HG02610 (cell line): ENCODE results near the gene RAB41.
A peak's percentile ranks its signal among the peaks of the same experiment; 100 is the strongest.
"Not testable (repeated sequence)": the region's sequence is repeated elsewhere in the genome, so short reads cannot be mapped to it uniquely, and the experiment has no call there.

Experiments used
- ATAC-seq: cut with Tn5 transposase; IDR thresholded peaks from one replicate; pipeline ENCODE4 v1.9.1; 2021; ENCODE audit warnings: mild to moderate bottlenecking, moderate library complexity; ENCODE audit not compliant: unreplicated experiment

The RAB41 gene

GRCh38 chrX:70281951-70282350, at the start of gene RAB41:
Gene RAB41 (plus strand): TSS chrX:70282172. CDS start chrX:70282218, 46 bp downstream.
- no peak for ATAC-seq

GRCh38 chrX:70234355-70234754, 47.6 kb upstream of the RAB41 start, which contains the start of gene AWAT1:
Gene AWAT1 (plus strand): TSS chrX:70234655. CDS start chrX:70234696, 41 bp downstream.
- ATAC-seq, result no peak

GRCh38 chrX:70240751-70241150, 41.2 kb upstream of the RAB41 start:
- ATAC-seq, result no peak

- no peak for ATAC-seq
Observed at GRCh38 chrX:70241501-70241900, 40.5 kb upstream of the RAB41 start.

- ATAC-seq, result not testable (repeated sequence)
Observed at GRCh38 chrX:70243601-70244000, 38.4 kb upstream of the RAB41 start.

- no peak for ATAC-seq
Observed at GRCh38 chrX:70244881-70245280, 37.1 kb upstream of the RAB41 start.

GRCh38 chrX:70247252-70247651, 34.7 kb upstream of the RAB41 start:
- no peak for ATAC-seq

GRCh38 chrX:70252491-70252890, 29.5 kb upstream of the RAB41 start:
- no peak for ATAC-seq

GRCh38 chrX:70253377-70254062, 28.5 kb upstream of the RAB41 start:
- no peak for ATAC-seq

- ATAC-seq, result no peak
Observed at GRCh38 chrX:70254063-70254400, 27.9 kb upstream of the RAB41 start.

- ATAC-seq, result no peak
Observed at GRCh38 chrX:70254909-70255308, 27.1 kb upstream of the RAB41 start.

- no peak for ATAC-seq
Observed at GRCh38 chrX:70255452-70255851, 26.5 kb upstream of the RAB41 start.

GRCh38 chrX:70257423-70258288, 24.3 kb upstream of the RAB41 start:
- ATAC-seq, result no peak

- no peak for ATAC-seq
Observed at GRCh38 chrX:70260104-70260503, 21.9 kb upstream of the RAB41 start, which contains the start of gene P2RY4. Gene P2RY4 (minus strand): TSS chrX:70260204. CDS start chrX:70259624, 580 bp downstream.

- no peak for ATAC-seq
Observed at GRCh38 chrX:70262952-70263567, 18.9 kb upstream of the RAB41 start.

- no peak for ATAC-seq
Observed at GRCh38 chrX:70264784-70265183, 17.2 kb upstream of the RAB41 start.

- no peak for ATAC-seq
Observed at GRCh38 chrX:70268034-70268433, 13.9 kb upstream of the RAB41 start, which contains the start of gene ARR3. Gene ARR3 (plus strand): TSS chrX:70268334. CDS start chrX:70269386, 1,052 bp downstream.

GRCh38 chrX:70274029-70274428, 7.9 kb upstream of the RAB41 start:
- not testable (repeated sequence) for ATAC-seq

GRCh38 chrX:70279081-70279480, 2.9 kb upstream of the RAB41 start:
- no peak for ATAC-seq

- no peak for ATAC-seq
Observed at GRCh38 chrX:70280573-70280972, 1.4 kb upstream of the RAB41 start.

- peak; percentile 18 for ATAC-seq
Observed at GRCh38 chrX:70289168-70289792, 7.3 kb downstream of the RAB41 start.
